Tibial nerve (tissue), 4 donors: Measurements from ENCODE around the gene PLPPR2. TPM values are rescaled to one million over a fixed set of nuclear protein-coding genes. Genes with fewer than 3 reads are reported as not detected.
A peak's percentile ranks its signal among the peaks of the same experiment; 100 is the strongest.
"Not testable (repeated sequence)": the region's sequence is repeated elsewhere in the genome, so short reads cannot be mapped to it uniquely, and the experiment has no call there.

Source experiments
- DNase-seq, 2 donors: peaks; one replicate each; pipeline ENCODE4 v3.0.0-alpha.2; 2019; ENCODE audit warnings: low spot score in 2 of 2
- H3K27ac ChIP-seq, 4 donors: fragments of 200-600 bp; sonication (generic) in 3 of 4; one replicate each; pipeline ENCODE4 v1.5.1; 2017 to 2019; ENCODE audit warnings: mild to moderate bottlenecking in 1 of 4
- H3K27me3 ChIP-seq, 2 donors: fragments of 200-600 bp; sonication (generic) in 1 of 2; one replicate each; pipeline versions ENCODE4 v1.5.1 to v1.6.0; 2017 to 2019
- H3K36me3 ChIP-seq, 3 donors: fragments of 200-600 bp; sonication (generic); one replicate each; pipeline ENCODE4 v1.5.1; 2018 to 2019
- H3K4me1 ChIP-seq, 4 donors: fragments of 200-600 bp; sonication (generic) in 3 of 4; one replicate each; pipeline ENCODE4 v1.5.1; 2017 to 2019
- H3K4me3 ChIP-seq, 4 donors: fragments of 200-600 bp; sonication (generic) in 3 of 4; one replicate each; pipeline ENCODE4 v1.5.1; 2017 to 2019; ENCODE audit warnings: mild to moderate bottlenecking in 1 of 4, moderate library complexity in 1 of 4
- H3K9me3 ChIP-seq, 4 donors: fragments of 200-600 bp; sonication (generic) in 3 of 4; one replicate each; pipeline ENCODE4 v1.5.1; 2017 to 2019
- CTCF ChIP-seq, 5 experiments: fragments of 200-600 bp in 3 of 5; fragments of 450-650 bp in 2 of 5; sonication (generic) in 3 of 5; IDR thresholded peaks; one replicate each; pipeline ENCODE4 v1.5.1; 2016 to 2019; ENCODE audit warnings: antibody characterized with exemption in 5 of 5, mild to moderate bottlenecking in 3 of 5, moderate library complexity in 2 of 5
- EP300 ChIP-seq, 2 donors: sonication (generic); formaldehyde crosslinking; IDR thresholded peaks; one replicate each; pipeline ENCODE4 v1.6.1; 2017; ENCODE audit warnings: antibody characterized with exemption in 2 of 2, mild to moderate bottlenecking in 1 of 2
- POLR2A ChIP-seq, 2 donors: fragments of 450-650 bp; IDR thresholded peaks; one replicate each; pipeline ENCODE4 v1.6.1; 2017; ENCODE audit warnings: antibody characterized with exemption in 2 of 2, mild to moderate bottlenecking in 2 of 2, moderate library complexity in 2 of 2
- WGBS, 2 donors: methylation state at CpG; one replicate each; pipeline ENCODE4 v1.1.5; 2018; 5-methylcytosine and 5-hydroxymethylcytosine counted together
- total RNA-seq, 4 donors: library from RNA; depleted of rRNA; stranded (reverse); fragments of >200 nt; gene quantifications; one replicate each; pipeline ENCODE4 v1.1.0, GENCODE V29; 2016

PLPPR2 gene
- total RNA-seq, 4 donors from 2014 or later = 20.1 to 82.2 (median 33.8) TPM

- Histone ChIP-seq H3K4me3 (no peak overlapping the region), H3K27me3 (peaks cover 0 to 4% of the 10 kb centered on the region in 2 donors), H3K9me3 (no peaks in the 10 kb centered on the region), H3K27ac (no peak overlapping the region), H3K4me1 (no peaks in the 10 kb centered on the region), H3K36me3 (no peaks in the 10 kb centered on the region)
- DNase-seq = no peak
- TF ChIP-seq POLR2A (IDR thresholded peaks at IDR 0.05) (no peak), EP300 (IDR thresholded peaks at IDR 0.05) (no peak), CTCF (IDR thresholded peaks at IDR 0.05) (no peak)
- 46 to 76% methylated on average over 1 of the region's 1 CpG for WGBS, 2 donors
These were observed 45.6 kb downstream of the PLPPR2 start for GRCh38 chr19:11400798-11401197.

GRCh38 chr19:11401808-11402543 lies 46.7 kb downstream of the PLPPR2 start:
- TF ChIP-seq POLR2A (IDR thresholded peaks at IDR 0.05) = no peak
- no peak for TF ChIP-seq CTCF (IDR thresholded peaks at IDR 0.05)
- no peak for TF ChIP-seq EP300 (IDR thresholded peaks at IDR 0.05)
- H3K36me3 ChIP-seq = no peaks in the 10 kb centered on the region
- 77 to 82% methylated on average over 9 of the region's 9 CpGs for WGBS, 2 donors
- H3K27ac ChIP-seq = no peak overlapping the region
- H3K9me3 ChIP-seq = no peaks in the 10 kb centered on the region
- DNase-seq = no peak
- no peak overlapping the region for H3K4me3 ChIP-seq
- H3K27me3 ChIP-seq = peaks cover 0 to 16% of the 10 kb centered on the region in 2 donors
- peaks cover 0 to 6% (median 0%) of the 10 kb centered on the region in 4 donors for H3K4me1 ChIP-seq

- no peaks in the 10 kb centered on the region for H3K9me3 ChIP-seq
- 45 to 51% methylated on average over 9 of the region's 9 CpGs for WGBS, 2 donors
- no peak for DNase-seq
- no peaks in the 10 kb centered on the region for H3K36me3 ChIP-seq
- no peak for TF ChIP-seq CTCF (IDR thresholded peaks at IDR 0.05)
- no peak for TF ChIP-seq POLR2A (IDR thresholded peaks at IDR 0.05)
- TF ChIP-seq EP300 (IDR thresholded peaks at IDR 0.05) = no peak
- no peak overlapping the region for H3K4me3 ChIP-seq
- peaks cover 0 to 6% (median 0%) of the 10 kb centered on the region in 4 donors for H3K4me1 ChIP-seq
- H3K27ac ChIP-seq = no peak overlapping the region
- H3K27me3 ChIP-seq = peaks cover 0 to 33% of the 10 kb centered on the region in 2 donors
These were observed 49.5 kb downstream of the PLPPR2 start for GRCh38 chr19:11404588-11405222.

GRCh38 chr19:11405846-11406643 lies 50.8 kb downstream of the PLPPR2 start:
- Histone ChIP-seq H3K27me3 (peaks cover 0 to 35% of the 10 kb centered on the region in 2 donors), H3K4me1 (peaks cover 0 to 6% (median 0%) of the 10 kb centered on the region in 4 donors), H3K4me3 (no peak overlapping the region), H3K36me3 (no peaks in the 10 kb centered on the region), H3K9me3 (no peaks in the 10 kb centered on the region), H3K27ac (no peak overlapping the region)
- no peak for DNase-seq
- TF ChIP-seq CTCF (IDR thresholded peaks at IDR 0.05) = peak in 1 of 5 experiments; percentile 44
- TF ChIP-seq POLR2A (IDR thresholded peaks at IDR 0.05) = no peak
- no peak for TF ChIP-seq EP300 (IDR thresholded peaks at IDR 0.05)
- 31 to 39% methylated on average over 35 to 44 of the region's 44 CpGs for WGBS, 2 donors

- H3K27ac ChIP-seq, H3K4me1 ChIP-seq, H3K36me3 ChIP-seq, DNase-seq, H3K9me3 ChIP-seq, H3K4me3 ChIP-seq: not testable (repeated sequence)
- peaks cover 0 to 38% of the 10 kb centered on the region in 2 donors for H3K27me3 ChIP-seq
- WGBS, 2 donors = 84 to 86% methylated on average over 12 of the region's 12 CpGs
These were observed 51.5 kb downstream of the PLPPR2 start for GRCh38 chr19:11406703-11407236.
